GM12865 (cell line): ENCODE results near the gene ABCD4.

Experiments
- DNase-seq: peaks from one replicate; pipeline ENCODE4 v3.0.0; 2010; ENCODE audit warnings: low read depth
- H3K4me3 ChIP-seq: 2 replicates; pipeline ENCODE4 v1.5.1; 2011; ENCODE audit warnings: mild to moderate bottlenecking, low read depth, low read length, control low read depth
- TF ChIP-seq, protein P1 (sequence below): IDR thresholded peaks from 2 replicates; pipeline ENCODE4 v1.5.1; 2011; ENCODE audit warnings: low read length, control low read depth, low read depth, inconsistent platforms; ENCODE audit not compliant: insufficient read depth; ENCODE audit errors: missing control alignments

The ABCD4 gene

DNA sequence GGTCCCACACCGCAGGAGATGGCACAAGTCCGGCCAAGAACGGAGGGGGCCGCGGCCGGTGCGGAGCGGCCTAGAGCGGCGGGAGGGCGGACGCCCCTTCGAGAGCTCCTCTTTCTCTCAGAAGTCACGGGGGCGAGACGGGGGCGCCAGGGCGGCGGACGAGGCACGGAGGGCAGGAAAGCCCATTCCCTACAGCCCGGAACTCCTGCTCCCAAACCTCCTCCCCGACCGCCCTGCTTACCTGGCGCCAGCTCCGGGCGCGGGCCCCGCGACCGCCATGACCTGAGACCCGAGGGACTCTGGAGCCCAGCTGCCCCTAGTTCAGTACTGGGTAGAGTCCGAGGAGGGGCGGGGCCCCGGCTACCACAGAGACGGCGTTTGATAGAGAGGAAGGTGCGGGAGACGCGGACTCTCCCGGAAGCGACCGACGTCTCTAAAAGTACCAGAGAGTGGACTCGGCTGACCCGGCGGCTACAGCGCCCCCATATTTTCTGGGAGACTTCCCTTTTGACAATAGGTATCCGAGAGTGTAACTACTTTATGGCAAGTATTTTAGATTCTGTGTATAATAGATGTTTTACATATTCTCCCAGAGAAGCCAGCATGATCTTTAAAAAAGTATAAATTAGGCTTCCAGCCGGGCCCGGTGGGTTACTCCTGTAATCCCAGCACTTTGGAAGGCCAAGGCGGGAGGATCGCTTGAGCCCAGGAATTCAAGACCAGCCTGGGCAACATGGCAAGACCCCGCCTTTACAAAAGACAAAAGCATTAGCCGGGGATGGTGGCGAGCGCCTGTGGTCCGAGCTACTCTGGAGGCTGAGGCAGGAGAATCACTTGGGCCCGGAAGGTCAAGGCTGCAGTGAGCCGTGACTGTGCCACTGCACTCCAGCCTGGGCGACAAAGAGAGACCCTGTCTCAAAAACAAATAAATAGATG is at the start of gene ABCD4:
Gene ABCD4 (minus strand): TSS at position 301 of the 936 bp plus-strand sequence. CDS start 22 bp downstream, at position 279.
- DNase-seq, result peak; percentile 96
- H3K4me3 ChIP-seq, result peak within 1 kb of the TSS; percentile 86
- TF ChIP-seq, protein P1, sequence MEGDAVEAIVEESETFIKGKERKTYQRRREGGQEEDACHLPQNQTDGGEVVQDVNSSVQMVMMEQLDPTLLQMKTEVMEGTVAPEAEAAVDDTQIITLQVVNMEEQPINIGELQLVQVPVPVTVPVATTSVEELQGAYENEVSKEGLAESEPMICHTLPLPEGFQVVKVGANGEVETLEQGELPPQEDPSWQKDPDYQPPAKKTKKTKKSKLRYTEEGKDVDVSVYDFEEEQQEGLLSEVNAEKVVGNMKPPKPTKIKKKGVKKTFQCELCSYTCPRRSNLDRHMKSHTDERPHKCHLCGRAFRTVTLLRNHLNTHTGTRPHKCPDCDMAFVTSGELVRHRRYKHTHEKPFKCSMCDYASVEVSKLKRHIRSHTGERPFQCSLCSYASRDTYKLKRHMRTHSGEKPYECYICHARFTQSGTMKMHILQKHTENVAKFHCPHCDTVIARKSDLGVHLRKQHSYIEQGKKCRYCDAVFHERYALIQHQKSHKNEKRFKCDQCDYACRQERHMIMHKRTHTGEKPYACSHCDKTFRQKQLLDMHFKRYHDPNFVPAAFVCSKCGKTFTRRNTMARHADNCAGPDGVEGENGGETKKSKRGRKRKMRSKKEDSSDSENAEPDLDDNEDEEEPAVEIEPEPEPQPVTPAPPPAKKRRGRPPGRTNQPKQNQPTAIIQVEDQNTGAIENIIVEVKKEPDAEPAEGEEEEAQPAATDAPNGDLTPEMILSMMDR, result peak; percentile 59

DNA sequence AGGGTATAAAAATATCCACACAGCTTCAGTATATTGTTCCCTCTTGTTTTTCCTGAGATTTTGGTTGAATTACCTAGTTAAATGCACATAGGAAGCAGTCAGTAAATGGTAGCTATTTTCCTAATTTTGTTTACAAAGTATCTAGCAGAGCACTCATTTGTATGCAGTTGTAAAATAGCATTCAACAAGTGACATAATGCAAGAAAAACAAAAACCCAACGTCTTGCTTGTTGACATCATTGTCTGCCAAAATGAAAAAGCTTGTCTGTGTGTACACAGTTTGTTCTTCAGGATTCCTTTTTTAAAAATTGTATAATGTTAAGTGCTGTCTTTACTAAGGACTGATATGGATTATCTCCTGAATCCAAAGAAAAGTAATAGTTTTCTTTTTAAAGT is 48.2 kb upstream of the ABCD4 start:
- no peak overlapping the region for H3K4me3 ChIP-seq
- no peak for DNase-seq
- TF ChIP-seq, protein P1, result no peak

DNA sequence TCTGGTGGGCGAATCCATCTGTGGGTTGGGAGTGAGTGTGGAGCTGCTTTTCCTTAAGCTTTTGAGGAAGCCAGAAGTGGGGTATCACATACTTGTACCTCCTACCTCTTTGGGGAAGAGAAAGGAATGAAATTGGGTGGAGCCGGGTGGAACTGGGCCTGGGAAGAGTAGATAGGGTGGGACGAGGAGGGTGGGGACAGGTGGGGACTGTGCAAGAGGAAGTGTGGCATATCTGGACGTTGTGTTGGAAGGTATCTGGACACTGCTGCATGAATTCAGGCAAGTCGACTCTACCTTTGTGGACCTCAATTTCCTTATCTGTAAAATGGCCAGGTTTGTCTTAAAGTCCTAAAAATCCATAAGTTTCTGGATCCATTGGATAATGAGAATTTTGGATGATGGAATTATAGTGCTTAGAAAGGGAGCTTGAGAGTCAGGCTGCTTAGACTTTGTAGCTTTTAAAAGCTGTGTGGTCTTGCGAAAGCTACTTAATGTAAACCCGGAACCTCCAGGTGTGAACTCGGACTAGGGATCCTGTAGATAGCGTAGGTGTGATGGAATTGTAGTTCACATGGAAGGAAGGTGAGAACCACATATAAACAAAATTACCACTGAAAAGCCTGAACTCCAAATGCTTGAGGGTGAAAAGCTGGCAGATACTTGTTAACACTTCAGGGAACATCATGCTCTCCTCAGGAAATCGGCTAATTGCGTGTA is 47.6 kb upstream of the ABCD4 start:
- no peak for DNase-seq

DNA sequence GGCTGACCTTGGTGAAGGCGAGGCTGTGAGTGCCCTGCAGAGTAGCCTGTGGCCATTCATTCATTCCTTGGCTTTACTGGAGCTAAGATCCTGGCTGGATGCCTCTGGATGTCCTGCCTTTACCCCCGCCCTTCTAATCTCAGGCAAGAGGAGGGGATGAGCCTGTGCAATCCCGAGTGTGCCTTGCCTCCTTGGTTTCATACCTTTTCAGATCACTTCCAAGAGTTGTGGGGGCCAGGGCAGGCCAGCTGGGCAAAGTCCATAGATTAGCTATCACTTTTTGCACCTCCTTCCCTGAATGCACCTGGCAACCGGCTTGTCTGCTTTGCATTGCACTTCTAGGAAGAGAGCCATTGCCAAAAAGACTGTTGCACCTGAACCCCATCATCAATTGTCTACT is 47.0 kb upstream of the ABCD4 start:
- H3K4me3 ChIP-seq, result no peak overlapping the region
- TF ChIP-seq, protein P1, result no peak
- DNase-seq, result no peak

More for the DNA sequence above, 47.6 kb upstream of the ABCD4 start:
- TF ChIP-seq, protein P1, result no peak
- H3K4me3 ChIP-seq, result no peak overlapping the region

DNA sequence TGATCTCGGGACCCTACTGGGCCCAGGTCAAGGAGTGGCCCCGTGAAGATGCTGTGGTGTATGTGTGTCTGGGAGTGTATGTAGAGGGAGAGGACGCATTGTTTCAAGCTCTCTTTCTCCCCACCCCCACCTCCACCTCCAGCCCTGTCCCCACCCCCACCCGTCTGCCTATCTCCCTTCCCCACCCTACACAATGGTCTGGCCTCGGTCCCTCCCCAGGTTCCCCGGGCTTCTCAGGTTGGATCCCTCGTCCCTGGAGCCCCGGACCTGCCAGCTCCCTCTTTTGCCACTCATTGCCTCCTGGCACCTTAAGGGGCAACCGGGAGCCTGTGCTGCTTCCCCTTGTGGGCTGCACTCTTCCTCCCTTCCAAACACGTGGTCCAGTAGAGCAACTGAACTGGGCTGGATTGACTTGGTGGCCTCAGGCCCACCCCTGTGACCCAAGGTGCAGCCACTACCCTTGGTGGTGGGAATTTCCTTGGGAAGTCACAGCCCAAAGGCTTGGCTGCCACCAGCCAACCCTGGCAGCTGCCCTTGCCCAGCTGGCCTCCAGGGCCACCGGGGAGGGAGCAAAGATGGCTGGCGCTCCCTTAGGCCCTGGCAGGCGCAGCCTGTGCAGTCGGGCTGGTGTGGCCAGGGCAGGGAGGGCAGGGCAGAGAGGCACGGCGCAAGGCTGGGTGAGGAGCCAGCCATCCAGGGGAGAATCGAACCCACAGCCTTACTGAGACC is 46.2 kb upstream of the ABCD4 start:
- no peak for DNase-seq
- TF ChIP-seq, protein P1, result no peak
- no peak overlapping the region for H3K4me3 ChIP-seq

DNA sequence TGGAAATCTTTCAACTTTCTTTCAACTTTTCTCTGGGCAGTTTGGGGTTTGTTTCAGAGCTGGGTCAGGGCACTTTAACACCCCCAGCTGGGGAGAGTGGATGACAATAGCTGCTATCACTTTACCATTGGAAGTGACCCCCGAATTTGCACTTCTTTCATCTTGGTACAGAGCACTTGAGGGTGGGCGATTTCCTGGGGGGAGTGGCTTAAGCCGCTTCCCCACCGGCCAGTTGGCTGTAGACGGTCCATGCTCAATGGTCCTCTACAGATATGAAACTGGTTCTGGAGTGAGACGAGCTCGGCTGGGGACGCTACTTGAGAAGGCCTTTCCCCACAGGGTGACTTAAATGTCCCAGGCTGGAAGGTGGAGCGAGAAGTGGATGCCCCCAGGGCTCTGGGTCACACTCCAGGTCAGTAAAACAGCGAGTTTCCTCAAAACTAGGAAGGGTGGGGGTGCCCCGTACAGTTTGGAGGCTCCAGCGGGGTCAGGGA is 45.6 kb upstream of the ABCD4 start, which contains the start of gene VRTN:
Gene VRTN (plus strand): TSS at position 231 of the 494 bp plus-strand sequence. CDS start 8,313 bp downstream, outside the sequence.
- TF ChIP-seq, protein P1, result no peak
- no peak for DNase-seq
- H3K4me3 ChIP-seq, result no peak within 1 kb of the TSS
